Activated B cell treated with CpG ODN at 0.5 μM for 24 hours (primary cell): Measurements from ENCODE around the gene NKTR. TPM values are rescaled to one million over a fixed set of nuclear protein-coding genes. Genes with fewer than 3 reads are reported as not detected.

Source experiments
- ATAC-seq: fragments of 200-7000 bp; cut with Tn5 transposase; one replicate; pipeline ENCODE4 v1.10.0; 2021; ENCODE audit warnings: low read depth, mild to moderate bottlenecking, moderate library complexity
- CTCF ChIA-PET: fragments of 350-600 bp; sonication (Branson Sonifier 250); formaldehyde crosslinking; loops from one replicate; lab custom pipeline; 2021; ENCODE audit warnings: antibody characterized with exemption; lab: Charles Lee
- POLR2A ChIA-PET: fragments of 350-600 bp; sonication (Branson Sonifier 250); formaldehyde crosslinking; loops from one replicate; lab custom pipeline; 2021; ENCODE audit warnings: antibody characterized with exemption; lab: Charles Lee
- DNase-seq: peaks from one replicate; pipeline ENCODE4 v3.0.0; 2022
- H3K27ac Mint-ChIP-seq: one replicate; pipeline ENCODE4 v1.8.0; 2020; ENCODE audit warnings: mixed read lengths
- H3K27me3 Mint-ChIP-seq: one replicate; pipeline ENCODE4 v1.8.0; 2021; ENCODE audit warnings: mixed read lengths
- H3K36me3 Mint-ChIP-seq: one replicate; pipeline ENCODE4 v1.8.0; 2021; ENCODE audit warnings: low read depth, mixed read lengths
- H3K4me1 Mint-ChIP-seq: one replicate; pipeline ENCODE4 v1.8.0; 2021; ENCODE audit warnings: mixed read lengths
- H3K4me3 Mint-ChIP-seq: one replicate; pipeline ENCODE4 v1.8.0; 2020; ENCODE audit warnings: mild to moderate bottlenecking, mixed read lengths
- H3K9me3 Mint-ChIP-seq: one replicate; pipeline ENCODE4 v1.8.0; 2020; ENCODE audit warnings: mixed read lengths
- intact Hi-C: fragments of 100-400 bp; cut with micrococcal nuclease; formaldehyde crosslinking; loops from one replicate; pipeline ENCODE4 v1.15.1; 2024
- total RNA-seq: library from RNA; stranded (reverse); gene quantifications from 2 replicates; pipeline ENCODE4 v1.2.3, GENCODE V29; 2022
- TF ChIP-seq, protein P1 (sequence below): fragments of 200-600 bp; IDR thresholded peaks from one replicate; pipeline ENCODE4 v1.8.0; 2022; ENCODE audit warnings: antibody characterized with exemption, mild to moderate bottlenecking

The NKTR gene
- total RNA-seq, 1 donor from 2014 or later = 126 TPM

DNA sequence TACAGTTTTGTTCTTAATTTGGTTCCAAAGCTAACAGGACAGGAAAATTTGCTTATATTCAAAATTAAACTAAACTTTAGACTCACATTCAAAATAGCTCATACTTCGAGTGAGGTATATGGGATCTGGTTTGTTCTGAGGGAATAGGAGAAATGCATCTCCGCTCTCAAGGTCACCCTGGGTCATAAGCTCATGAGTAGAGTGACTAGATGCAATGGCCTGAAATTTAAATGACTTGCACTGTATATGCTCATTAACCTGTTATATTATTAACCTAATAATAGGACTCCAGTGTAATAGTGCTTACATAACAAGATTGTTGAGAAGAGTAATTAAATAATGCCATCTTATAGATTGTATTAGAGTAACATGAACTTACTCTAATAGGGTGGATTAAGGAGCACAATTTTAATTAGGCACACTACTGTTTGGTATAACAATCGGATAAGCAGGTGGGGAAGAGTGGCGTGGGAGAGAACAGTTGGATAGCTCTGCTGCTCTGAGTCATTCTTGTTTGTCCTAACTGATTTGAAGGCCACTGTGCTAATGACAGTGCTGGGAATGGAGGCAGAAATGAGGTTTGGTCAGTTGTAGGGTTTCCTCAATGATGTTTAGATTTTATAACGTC is 5.2 kb downstream of the NKTR start:
- Mint-ChIP-seq H3K36me3 (peaks cover 60% of the 10 kb centered on the region), H3K9me3 (no peaks in the 10 kb centered on the region), H3K27me3 (no peaks in the 10 kb centered on the region), H3K4me1 (peaks cover 46% of the 10 kb centered on the region), H3K4me3 (no peak overlapping the region), H3K27ac (no peak overlapping the region)
- TF ChIP-seq, protein P1, sequence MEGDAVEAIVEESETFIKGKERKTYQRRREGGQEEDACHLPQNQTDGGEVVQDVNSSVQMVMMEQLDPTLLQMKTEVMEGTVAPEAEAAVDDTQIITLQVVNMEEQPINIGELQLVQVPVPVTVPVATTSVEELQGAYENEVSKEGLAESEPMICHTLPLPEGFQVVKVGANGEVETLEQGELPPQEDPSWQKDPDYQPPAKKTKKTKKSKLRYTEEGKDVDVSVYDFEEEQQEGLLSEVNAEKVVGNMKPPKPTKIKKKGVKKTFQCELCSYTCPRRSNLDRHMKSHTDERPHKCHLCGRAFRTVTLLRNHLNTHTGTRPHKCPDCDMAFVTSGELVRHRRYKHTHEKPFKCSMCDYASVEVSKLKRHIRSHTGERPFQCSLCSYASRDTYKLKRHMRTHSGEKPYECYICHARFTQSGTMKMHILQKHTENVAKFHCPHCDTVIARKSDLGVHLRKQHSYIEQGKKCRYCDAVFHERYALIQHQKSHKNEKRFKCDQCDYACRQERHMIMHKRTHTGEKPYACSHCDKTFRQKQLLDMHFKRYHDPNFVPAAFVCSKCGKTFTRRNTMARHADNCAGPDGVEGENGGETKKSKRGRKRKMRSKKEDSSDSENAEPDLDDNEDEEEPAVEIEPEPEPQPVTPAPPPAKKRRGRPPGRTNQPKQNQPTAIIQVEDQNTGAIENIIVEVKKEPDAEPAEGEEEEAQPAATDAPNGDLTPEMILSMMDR = no peak
- no peak for ATAC-seq
- CTCF ChIA-PET = interaction anchor here (1.0 to 1.3 kb wide), 2 partner anchors 8 to 23 kb away, joined by 3 to 4 read pairs; no protein-coding TSS in a partner anchor
- DNase-seq = no peak
- intact Hi-C loops = loop anchor here (10.0 kb wide), 1 partner anchor 1729 kb away; the partner anchor contains the start of gene TCAIM
- POLR2A ChIA-PET = interaction anchor here (1.3 kb wide), 1 partner anchor 15 kb away, joined by 4 read pairs; no protein-coding TSS in a partner anchor

DNA sequence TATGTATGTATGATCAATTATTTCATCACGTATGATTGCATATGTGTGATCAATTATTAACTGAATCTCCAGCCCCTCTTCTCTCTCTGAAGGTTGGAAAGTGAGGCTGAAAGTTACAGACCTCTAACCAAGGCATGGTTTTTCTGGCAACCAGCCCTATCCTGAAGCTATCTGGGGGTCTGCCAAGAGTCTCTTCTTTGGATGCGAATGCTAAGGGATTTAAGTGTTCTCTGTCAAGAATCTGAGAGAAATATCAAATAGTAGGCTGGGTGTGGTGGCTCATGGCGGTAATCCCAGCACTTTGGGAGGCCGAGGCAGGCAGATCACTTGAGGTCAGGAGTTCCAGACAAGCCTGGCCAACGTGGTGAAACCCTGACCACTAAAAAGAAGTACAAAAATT is 8.1 kb downstream of the NKTR start:
- ATAC-seq (no peak), DNase-seq (no peak)
- H3K9me3 Mint-ChIP-seq = no peaks in the 10 kb centered on the region
- H3K27ac Mint-ChIP-seq = no peak overlapping the region
- H3K4me1 Mint-ChIP-seq = peaks cover 56% of the 10 kb centered on the region
- H3K27me3 Mint-ChIP-seq = no peaks in the 10 kb centered on the region
- H3K36me3 Mint-ChIP-seq = peaks cover 53% of the 10 kb centered on the region
- no peak overlapping the region for H3K4me3 Mint-ChIP-seq
- intact Hi-C loops = loop anchor here (10.0 kb wide), 1 partner anchor 1726 kb away; the partner anchor contains the start of gene TCAIM
- CTCF ChIA-PET = no interaction called here
- POLR2A ChIA-PET = interaction anchor here (1.2 kb wide), 1 partner anchor 18 kb away, joined by 3 read pairs; the partner anchor contains the start of gene SS18L2
- TF ChIP-seq, protein P1 = no peak

DNA sequence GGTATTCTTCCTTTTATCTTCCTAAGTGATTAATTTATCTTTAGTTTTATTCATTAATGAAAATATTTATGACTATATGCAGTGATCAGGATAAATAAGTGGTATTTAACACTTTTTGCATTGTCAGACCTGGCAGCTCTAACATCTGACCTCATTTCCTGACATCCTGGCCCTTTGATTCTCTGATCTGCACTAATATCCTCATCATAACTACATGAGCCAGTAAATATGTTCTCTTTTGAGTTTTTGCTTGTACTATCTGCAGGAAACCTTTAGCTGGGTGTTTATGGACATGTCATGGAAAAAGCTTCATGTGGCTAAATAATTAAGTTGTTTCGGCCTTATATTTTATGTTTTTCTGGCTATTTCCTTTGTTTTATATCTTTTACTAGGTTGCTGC is 10.5 kb downstream of the NKTR start:
- Mint-ChIP-seq H3K36me3 (peaks cover 40% of the 10 kb centered on the region), H3K27ac (no peak overlapping the region), H3K4me3 (no peak overlapping the region), H3K4me1 (peaks cover 49% of the 10 kb centered on the region), H3K9me3 (no peaks in the 10 kb centered on the region), H3K27me3 (no peaks in the 10 kb centered on the region)
- intact Hi-C loops = no loop called here
- ChIA-PET POLR2A (no interaction called here), CTCF (interaction anchor here (0.8 kb wide), 1 partner anchor 38 kb away, joined by 3 read pairs; no protein-coding TSS in a partner anchor)
- TF ChIP-seq, protein P1 = no peak
- ATAC-seq (no peak), DNase-seq (no peak)

DNA sequence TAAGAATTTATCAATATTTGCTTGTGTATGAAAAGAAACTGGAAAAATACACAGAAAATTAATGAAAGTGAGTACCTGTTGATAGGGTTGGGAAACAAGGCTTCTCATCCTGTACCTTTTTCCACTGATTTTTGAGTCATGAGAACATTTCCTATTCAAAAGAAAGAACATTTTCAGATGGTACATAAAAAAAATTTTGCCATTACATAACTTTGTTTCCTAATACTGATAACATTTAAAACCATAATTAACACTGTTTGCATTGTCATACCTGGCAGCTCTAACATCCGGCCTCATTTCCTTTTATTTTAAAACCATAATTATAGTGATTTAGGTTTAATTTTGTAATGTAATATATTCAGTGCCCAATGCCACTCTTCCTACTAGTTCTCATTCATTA is 11.7 kb downstream of the NKTR start:
- Mint-ChIP-seq H3K4me3 (no peak overlapping the region), H3K9me3 (no peaks in the 10 kb centered on the region), H3K4me1 (peaks cover 46% of the 10 kb centered on the region), H3K27ac (no peak overlapping the region), H3K27me3 (no peaks in the 10 kb centered on the region), H3K36me3 (peaks cover 40% of the 10 kb centered on the region)
- intact Hi-C loops = loop anchor here (2.0 kb wide), 3 partner anchors 15 to 39 kb away; no protein-coding TSS in a partner anchor
- POLR2A ChIA-PET = interaction anchor here (1.8 to 2.3 kb wide), 2 partner anchors 11 to 30 kb away, joined by 5 to 14 read pairs; partner anchors contain the start of genes NKTR and SEC22C
- CTCF ChIA-PET = interaction anchor here (0.9 to 2.3 kb wide), 3 partner anchors 12 to 133 kb away, joined by 3 to 5 read pairs (median 3); no protein-coding TSS in a partner anchor
- TF ChIP-seq, protein P1 = no peak
- DNase-seq (no peak), ATAC-seq (no peak)

DNA sequence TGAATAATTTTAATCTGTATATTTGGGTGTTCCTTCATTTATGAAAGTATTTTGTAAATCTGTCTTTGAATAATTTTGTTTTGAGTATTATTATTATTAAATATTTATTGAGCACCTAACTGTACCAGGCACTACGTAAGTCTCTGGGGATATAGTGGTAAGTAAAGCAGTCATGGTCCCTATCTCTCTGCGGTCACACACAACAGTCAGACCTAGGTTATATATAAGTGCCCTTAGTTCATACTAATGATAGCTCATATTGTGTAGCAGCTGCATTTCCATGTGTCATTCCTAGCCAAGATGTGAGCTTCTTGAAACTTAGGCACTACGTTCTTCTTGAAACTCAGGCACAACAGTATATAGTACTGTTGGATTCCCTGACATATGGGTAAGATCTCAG is 12.4 kb downstream of the NKTR start:
- Mint-ChIP-seq H3K27ac (peak overlapping the region; percentile 67), H3K36me3 (peaks cover 38% of the 10 kb centered on the region), H3K4me1 (peaks cover 41% of the 10 kb centered on the region), H3K9me3 (no peaks in the 10 kb centered on the region), H3K4me3 (no peak overlapping the region), H3K27me3 (no peaks in the 10 kb centered on the region)
- POLR2A ChIA-PET = interaction anchor here (1.5 to 2.3 kb wide), 3 partner anchors 12 to 31 kb away, joined by 5 to 14 read pairs (median 9); partner anchors contain the start of genes NKTR, SEC22C and SS18L2
- CTCF ChIA-PET = interaction anchor here (0.7 to 2.3 kb wide), 9 partner anchors 11 to 133 kb away, joined by 3 to 10 read pairs (median 3); partner anchors contain the start of genes NKTR and SS18L2
- intact Hi-C loops = loop anchor here (1.0 to 2.0 kb wide), 5 partner anchors 13 to 40 kb away; partner anchors contain the start of genes NKTR and SS18L2
- DNase-seq (no peak), ATAC-seq (peak; percentile 91)
- TF ChIP-seq, protein P1 = no peak
